Right hindlimb (tissue), 1 donor: Measurements from ENCODE around the gene TEKTIP1.
"Not testable (repeated sequence)": the region's sequence is repeated elsewhere in the genome, so short reads cannot be mapped to it uniquely, and the experiment has no call there.

Experiments used
- DNase-seq: peaks from one replicate; pipeline ENCODE4 v3.0.0-alpha.2; 2018

The TEKTIP1 gene

GRCh38 chr19:3508121-3508661 lies 30.8 kb upstream of the TEKTIP1 start:
- DNase-seq = not testable (repeated sequence)

- no peak for DNase-seq
Observed at GRCh38 chr19:3508771-3509535, 30.0 kb upstream of the TEKTIP1 start.

GRCh38 chr19:3509566-3509989 lies 29.4 kb upstream of the TEKTIP1 start:
- DNase-seq = no peak

DNA sequence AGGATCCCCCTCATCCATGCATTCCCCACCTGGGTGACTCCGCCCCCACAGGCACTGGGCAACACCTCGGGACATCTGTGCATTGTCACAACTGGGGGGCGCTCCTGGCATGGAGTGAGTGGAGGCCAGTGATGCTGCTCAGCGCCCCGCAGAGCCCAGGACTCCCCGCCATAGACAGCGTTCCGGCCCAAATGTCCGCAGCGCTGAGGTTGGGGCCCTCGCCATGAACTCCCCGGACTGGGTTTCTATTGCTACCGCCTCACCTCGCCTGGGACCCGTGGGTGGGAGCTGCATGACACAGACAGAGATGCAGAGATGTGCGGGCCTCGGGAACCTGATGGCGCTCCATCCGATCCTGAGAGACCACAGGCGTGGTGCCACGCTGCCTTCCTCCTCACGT lies 28.2 kb upstream of the TEKTIP1 start:
- no peak for DNase-seq

GRCh38 chr19:3511506-3512251 lies 27.3 kb upstream of the TEKTIP1 start:
- DNase-seq = no peak

- no peak for DNase-seq
Observed at GRCh38 chr19:3512562-3513228, 26.3 kb upstream of the TEKTIP1 start.

DNA sequence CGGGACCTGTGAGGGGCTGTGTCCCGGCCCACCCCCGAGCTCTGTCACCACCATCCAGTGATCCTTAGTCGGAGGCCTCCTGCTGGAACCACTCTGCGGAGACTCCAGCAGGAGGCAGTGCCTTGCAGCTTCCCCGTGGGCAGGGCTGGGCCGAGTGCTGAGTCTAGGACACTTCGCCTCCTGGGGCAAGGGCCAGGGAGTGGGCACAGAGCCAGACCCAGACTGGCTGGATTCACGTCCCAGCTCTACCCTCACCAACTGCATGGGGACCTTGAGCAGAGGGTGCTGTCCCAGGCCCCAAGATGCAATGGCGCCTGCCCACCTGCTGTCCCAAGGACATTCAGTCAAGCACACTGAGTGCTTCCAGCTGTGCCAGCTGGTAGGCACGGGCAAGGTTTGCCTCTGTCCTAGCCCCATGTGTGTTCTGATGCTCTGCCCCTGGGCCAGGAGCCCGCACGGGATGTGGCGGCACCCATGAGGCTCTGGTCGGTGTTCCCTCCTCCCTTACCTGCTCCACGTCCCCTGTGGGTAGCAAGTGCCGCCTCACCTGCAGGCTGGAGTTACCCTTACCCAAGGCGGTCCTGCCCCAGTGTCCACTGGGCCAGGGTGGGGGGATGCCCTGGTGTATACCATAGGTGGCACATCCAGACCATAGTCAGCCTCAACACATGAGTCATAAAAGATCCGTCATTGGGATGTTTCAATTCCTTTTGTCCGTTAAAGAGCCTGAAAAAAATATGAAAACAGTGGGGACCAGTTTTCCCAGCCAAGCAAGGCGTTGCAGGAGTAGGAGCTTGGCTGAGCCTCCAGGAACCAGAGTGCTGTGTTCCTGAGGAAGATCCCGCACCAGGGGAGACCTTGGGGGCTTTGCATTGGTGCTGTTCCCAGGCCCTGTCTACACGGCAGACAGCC lies 25.5 kb upstream of the TEKTIP1 start:
- DNase-seq = no peak

DNA sequence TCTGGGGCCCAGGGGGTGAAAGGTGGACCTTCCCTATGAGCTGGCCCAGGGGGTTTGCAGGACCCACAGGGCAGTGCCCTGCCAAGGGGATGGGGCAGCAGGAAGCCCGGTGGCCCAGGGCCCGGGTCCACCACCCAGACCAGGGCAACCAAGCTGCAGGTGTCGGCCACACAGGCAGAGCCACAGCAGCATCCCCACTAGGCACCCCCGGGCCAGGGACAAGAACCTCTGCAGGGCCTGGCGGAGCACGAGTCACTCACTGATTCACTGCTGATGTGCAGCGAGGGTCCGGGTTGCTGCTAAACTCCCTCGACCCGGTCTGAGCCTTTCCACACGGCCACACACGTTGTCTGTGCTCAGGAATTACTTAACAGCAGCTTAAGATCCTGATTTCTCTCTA lies 24.0 kb upstream of the TEKTIP1 start:
- no peak for DNase-seq

- DNase-seq = no peak
Observed at GRCh38 chr19:3515891-3516422, 23.0 kb upstream of the TEKTIP1 start.

DNA sequence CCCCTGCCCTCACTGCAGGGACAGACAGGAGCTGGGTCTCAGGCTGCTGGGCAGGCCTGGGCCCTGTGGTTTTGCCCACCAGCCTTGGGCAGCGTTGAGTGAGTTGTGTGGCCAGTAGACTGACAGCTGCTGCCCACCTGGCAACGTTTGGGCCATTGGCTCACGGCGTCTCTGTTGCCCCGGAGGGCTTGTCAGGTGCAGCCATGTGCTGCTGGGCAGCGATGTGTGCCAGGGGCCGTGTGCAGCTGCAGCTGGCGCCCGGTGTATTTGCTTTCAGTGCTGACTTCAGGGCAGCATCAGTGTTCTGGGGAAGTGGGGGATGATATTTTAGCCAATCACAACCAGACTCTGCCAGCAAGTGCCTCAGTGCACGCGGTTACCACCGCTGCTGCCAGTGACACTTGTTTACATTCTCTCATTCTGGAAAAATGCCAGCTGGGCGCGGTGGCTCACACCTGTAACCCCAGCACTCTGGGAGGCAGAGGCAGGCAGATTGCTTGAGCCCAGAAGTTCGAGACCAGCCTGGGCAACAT lies 22.2 kb upstream of the TEKTIP1 start:
- no peak for DNase-seq

GRCh38 chr19:3517638-3518037 lies 21.3 kb upstream of the TEKTIP1 start:
- no peak for DNase-seq

- DNase-seq = no peak
Observed at GRCh38 chr19:3518255-3518654, 20.7 kb upstream of the TEKTIP1 start.

- no peak for DNase-seq
Observed at GRCh38 chr19:3518659-3519058, 20.3 kb upstream of the TEKTIP1 start.

GRCh38 chr19:3519126-3519525 lies 19.8 kb upstream of the TEKTIP1 start:
- DNase-seq = no peak

DNA sequence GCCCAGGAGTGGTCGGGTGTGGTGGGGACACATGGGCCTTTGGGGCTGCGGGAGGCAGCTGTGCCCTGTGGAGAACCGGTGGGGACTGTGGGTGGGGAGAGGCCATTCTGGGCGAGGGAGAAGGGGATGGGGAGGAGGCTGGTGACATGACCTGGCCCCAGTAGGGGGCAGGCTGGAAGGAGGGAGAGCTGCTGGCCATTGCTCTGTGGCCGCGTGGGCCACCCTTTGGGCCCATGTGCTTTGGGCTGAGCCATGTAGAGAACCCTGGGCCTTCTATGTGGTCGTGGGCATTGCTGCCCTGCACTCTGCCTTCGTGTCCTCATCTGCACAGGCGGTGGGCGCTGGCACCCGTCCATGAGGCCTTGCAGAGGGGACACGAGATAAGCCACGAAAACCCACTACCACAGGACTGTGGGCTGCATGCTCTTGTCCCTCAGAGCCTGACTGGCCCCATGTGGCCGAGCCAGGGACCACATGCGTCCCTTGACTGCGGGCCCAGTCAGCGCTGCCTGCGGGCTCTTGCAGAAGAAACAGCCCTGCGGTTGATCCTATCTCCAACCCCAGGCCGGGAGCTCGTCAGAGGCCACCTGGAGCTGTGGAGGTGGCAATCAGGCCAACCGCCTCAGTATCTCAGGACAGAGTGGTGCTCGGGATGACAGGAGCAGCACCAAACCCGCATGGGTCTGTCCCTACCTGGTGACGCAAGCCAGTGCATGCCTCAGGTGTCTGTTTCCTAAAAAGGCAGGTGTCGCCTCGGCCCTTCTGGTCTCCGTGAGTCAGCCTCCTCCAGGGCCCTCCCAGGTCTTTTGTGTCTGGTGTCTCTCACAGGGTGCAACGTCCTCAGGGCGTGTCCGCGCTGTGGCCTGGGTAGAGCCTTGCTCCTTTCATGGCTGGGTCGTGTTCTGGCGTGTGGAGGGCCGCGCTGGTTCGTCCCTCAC lies 18.5 kb upstream of the TEKTIP1 start:
- DNase-seq = no peak

- no peak for DNase-seq
Observed at GRCh38 chr19:3521104-3521445, 17.9 kb upstream of the TEKTIP1 start.

DNA sequence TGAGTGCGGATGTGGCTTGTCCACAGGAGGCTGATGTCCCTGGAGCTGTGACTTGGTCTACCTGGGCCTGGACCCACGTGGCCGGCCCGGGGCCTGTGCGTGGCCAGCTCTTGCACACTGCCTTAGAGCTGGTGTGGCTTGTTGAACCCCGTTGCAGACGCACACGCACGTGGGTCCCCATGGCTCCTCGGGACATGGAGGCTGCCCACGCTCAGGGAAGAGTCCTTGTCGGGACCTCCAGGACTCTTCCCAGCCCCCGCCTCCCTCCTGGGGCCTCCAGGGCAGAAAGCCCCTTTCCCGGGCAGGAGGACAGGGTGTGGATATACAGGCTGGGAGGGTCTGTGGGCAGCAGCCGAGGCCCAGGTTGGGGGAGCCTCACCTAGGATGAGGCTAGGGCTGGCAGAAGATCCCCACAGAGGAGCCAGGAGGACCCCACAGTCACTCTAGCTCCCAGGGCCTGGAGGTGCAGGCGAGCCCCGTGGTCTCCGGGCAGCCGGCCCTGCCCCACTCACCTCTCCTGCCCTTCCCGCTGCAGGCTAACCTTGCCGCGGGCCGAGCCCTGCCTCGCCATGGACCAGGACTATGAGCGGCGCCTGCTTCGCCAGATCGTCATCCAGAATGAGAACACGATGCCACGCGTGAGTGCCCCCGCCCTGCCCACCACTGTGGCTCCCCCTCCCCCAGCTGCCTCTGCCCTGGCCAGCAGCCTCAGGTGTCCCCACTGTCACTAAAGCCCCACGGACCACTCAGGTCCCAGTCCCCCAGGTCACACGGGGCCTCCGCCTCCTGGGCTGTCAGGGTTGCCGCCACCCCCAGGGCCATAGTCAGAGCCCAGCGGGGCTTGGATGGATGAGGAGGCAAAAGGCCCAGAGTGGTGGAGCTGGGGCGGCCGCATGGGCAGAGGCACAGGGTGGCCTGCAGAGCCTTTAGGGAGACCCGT lies 16.3 kb upstream of the TEKTIP1 start:
- no peak for DNase-seq

DNA sequence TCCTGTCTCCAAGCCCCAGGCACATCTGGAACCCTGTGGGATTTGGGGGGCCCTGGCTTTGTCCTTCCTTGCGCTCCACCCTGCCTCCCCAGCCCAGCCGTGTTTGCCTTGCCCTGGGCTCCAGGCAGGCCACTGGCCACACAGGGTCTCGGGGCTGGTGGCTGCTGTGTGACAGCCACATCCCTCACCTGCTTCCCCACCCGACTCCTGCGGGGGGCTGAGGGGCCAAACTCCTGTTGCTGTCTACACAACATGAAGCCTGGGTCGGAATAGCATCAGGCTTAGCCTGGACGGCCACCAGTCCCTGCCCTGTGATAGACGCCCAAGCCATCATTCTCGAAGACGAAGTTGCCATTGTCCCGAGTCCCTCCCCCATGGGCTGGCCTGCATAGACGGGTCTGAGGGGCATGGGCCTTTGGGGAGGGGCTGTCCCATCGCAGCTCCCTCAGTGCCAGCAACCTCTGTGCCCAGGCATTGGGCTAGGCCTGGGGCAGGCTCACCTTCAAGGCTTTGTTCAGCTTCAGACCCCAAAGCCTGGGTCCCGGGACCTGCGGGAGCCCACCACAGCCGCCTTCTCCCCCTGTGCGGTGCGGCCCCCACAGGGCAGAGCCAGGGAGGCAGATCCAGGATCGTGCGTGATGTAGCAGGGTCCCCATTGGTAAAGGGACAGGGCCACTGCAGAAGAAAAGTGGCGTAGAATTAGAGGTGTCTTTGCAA lies 15.5 kb upstream of the TEKTIP1 start:
- no peak for DNase-seq
